A673 (cell line): ENCODE data around the gene SEMA5B. TPM values are rescaled to one million over a fixed set of nuclear protein-coding genes. Genes with fewer than 3 reads are reported as not detected.

ENCODE experiments used
- BruUV-seq: library from RNA; stranded (reverse); fragments of 400-500 nt; replicated peaks from 2 replicates; lab custom pipeline; 2021; lab: Mats Ljungman, UMichigan
- CTCF ChIA-PET: fragments of 300-600 bp; sonication (Branson Sonifier 250); formaldehyde crosslinking; loops from one replicate; lab custom pipeline; 2022; ENCODE audit warnings: antibody characterized with exemption; lab: Charles Lee
- POLR2A ChIA-PET: fragments of 300-600 bp; sonication (Branson Sonifier 250); formaldehyde crosslinking; loops from one replicate; lab custom pipeline; 2022; ENCODE audit warnings: antibody characterized with exemption; ENCODE audit not compliant: low non-redundant PET; lab: Charles Lee
- DNase-seq: peaks from one replicate; pipeline ENCODE4 v3.0.0-alpha.2; 2015; ENCODE audit warnings: low spot score
- H3K27ac ChIP-seq: fragments of 200-600 bp; sonication (generic); 2 replicates; pipeline ENCODE4 v1.5.1; 2016; ENCODE audit warnings: mixed run types, low read depth, mild to moderate bottlenecking, mixed read lengths, antibody characterized with exemption, low read length; ENCODE audit not compliant: poor library complexity, severe bottlenecking
- H3K27me3 ChIP-seq: fragments of 200-600 bp; sonication (generic); replicated peaks from 2 replicates; pipeline ENCODE4 v1.6.1; 2017; ENCODE audit warnings: mixed run types, low read depth, mild to moderate bottlenecking, mixed read lengths, antibody characterized with exemption, low read length; ENCODE audit not compliant: insufficient read depth, poor library complexity
- H3K36me3 ChIP-seq: fragments of 200-600 bp; sonication (generic); 2 replicates; pipeline ENCODE4 v1.6.1; 2016; ENCODE audit warnings: mixed run types, mild to moderate bottlenecking, mixed read lengths, antibody characterized with exemption, low read length; ENCODE audit not compliant: insufficient read depth, poor library complexity, severe bottlenecking
- H3K4me1 ChIP-seq: fragments of 200-600 bp; sonication (generic); 2 replicates; pipeline ENCODE4 v1.6.1; 2017; ENCODE audit warnings: mixed run types, mild to moderate bottlenecking, mixed read lengths, antibody characterized with exemption, low read length; ENCODE audit not compliant: insufficient read depth, poor library complexity, severe bottlenecking
- H3K4me3 ChIP-seq: fragments of 200-600 bp; sonication (generic); 2 replicates; pipeline ENCODE4 v1.5.1; 2016; ENCODE audit warnings: low read depth, mixed run types, mild to moderate bottlenecking, mixed read lengths, low read length; ENCODE audit not compliant: poor library complexity, severe bottlenecking
- H3K9me3 ChIP-seq: fragments of 200-600 bp; sonication (generic); 2 replicates; pipeline ENCODE4 v1.6.1; 2016; ENCODE audit warnings: mixed run types, low read depth, mild to moderate bottlenecking, mixed read lengths, antibody characterized with exemption, low read length; ENCODE audit not compliant: poor library complexity, severe bottlenecking
- CTCF ChIP-seq: fragments of 300-800, 200-600 bp; sonication (generic); conservative IDR thresholded peaks from 2 replicates; pipeline ENCODE4 v1.5.1; 2017; ENCODE audit warnings: low read depth, mild to moderate bottlenecking, antibody characterized with exemption, low read length, moderate library complexity, mixed read lengths
- EZH2 ChIP-seq: fragments of 200-600 bp; sonication (generic); IDR thresholded peaks from 2 replicates; pipeline ENCODE4 v1.6.1; 2017; ENCODE audit warnings: borderline replicate concordance, low read depth, mild to moderate bottlenecking, mixed read lengths, antibody characterized with exemption, low read length; ENCODE audit not compliant: poor library complexity, severe bottlenecking
- intact Hi-C: fragments of 100-400 bp; cut with micrococcal nuclease; formaldehyde crosslinking; loops from one replicate; pipeline ENCODE4 v1.10.0; 2022; ENCODE audit not compliant: unreplicated experiment
- total RNA-seq: library from RNA; stranded (reverse); gene quantifications from 2 replicates; pipeline ENCODE4 v1.2.3, GENCODE V29; 2021

The SEMA5B gene
- total RNA-seq, 1 experiment from 2014 or later = 7.6 TPM

- ChIA-PET POLR2A (no interaction called here), CTCF (no interaction called here)
- Histone ChIP-seq H3K36me3 (no peaks in the 10 kb centered on the region), H3K4me3 (no peak overlapping the region), H3K9me3 (no peaks in the 10 kb centered on the region), H3K4me1 (no peaks in the 10 kb centered on the region), H3K27me3 (peaks cover 98% of the 10 kb centered on the region), H3K27ac (no peak overlapping the region)
- no TSS peak for BruUV-seq
- no peak for DNase-seq
- TF ChIP-seq CTCF (no peak), EZH2 (no peak)
- intact Hi-C loops = no loop called here
Observed at GRCh38 chr3:122992676-122993075, 34.9 kb downstream of the SEMA5B start.

GRCh38 chr3:122992133-122992532 is 35.4 kb downstream of the SEMA5B start:
- ChIA-PET CTCF (no interaction called here), POLR2A (no interaction called here)
- Histone ChIP-seq H3K4me3 (no peak overlapping the region), H3K27me3 (peaks cover 98% of the 10 kb centered on the region), H3K36me3 (no peaks in the 10 kb centered on the region), H3K4me1 (no peaks in the 10 kb centered on the region), H3K9me3 (no peaks in the 10 kb centered on the region), H3K27ac (no peak overlapping the region)
- no peak for DNase-seq
- no peak for TF ChIP-seq EZH2
- no peak for TF ChIP-seq CTCF
- intact Hi-C loops = no loop called here
- BruUV-seq = no TSS peak

- POLR2A ChIA-PET = no interaction called here
- Histone ChIP-seq H3K4me1 (no peaks in the 10 kb centered on the region), H3K36me3 (no peaks in the 10 kb centered on the region), H3K27ac (no peak overlapping the region), H3K4me3 (no peak overlapping the region), H3K27me3 (peaks cover 99% of the 10 kb centered on the region), H3K9me3 (no peaks in the 10 kb centered on the region)
- no peak for DNase-seq
- TF ChIP-seq CTCF (no peak), EZH2 (no peak)
- intact Hi-C loops = no loop called here
- CTCF ChIA-PET = no interaction called here
- BruUV-seq = no TSS peak
Observed at GRCh38 chr3:122991236-122991985, 36.2 kb downstream of the SEMA5B start.
